GM18507 (cell line): ENCODE data around the gene TBX18.

ENCODE experiments used
- DNase-seq: peaks from one replicate; pipeline ENCODE4 v3.0.0; 2011; ENCODE audit warnings: low read depth; ENCODE audit not compliant: insufficient read length; ENCODE audit errors: extremely low spot score
- FAIRE-seq: peaks from 2 replicates; lab custom pipeline; 2011; peaks lifted over from hg19 to GRCh38; lab: Jason Lieb, UNC

The TBX18 gene

GRCh38 chr6:84764332-84765049, at the start of gene TBX18:
Gene TBX18 (minus strand): TSS chr6:84764598. CDS start chr6:84764181, 417 bp downstream.
- FAIRE-seq (no peak), DNase-seq (no peak)

DNA sequence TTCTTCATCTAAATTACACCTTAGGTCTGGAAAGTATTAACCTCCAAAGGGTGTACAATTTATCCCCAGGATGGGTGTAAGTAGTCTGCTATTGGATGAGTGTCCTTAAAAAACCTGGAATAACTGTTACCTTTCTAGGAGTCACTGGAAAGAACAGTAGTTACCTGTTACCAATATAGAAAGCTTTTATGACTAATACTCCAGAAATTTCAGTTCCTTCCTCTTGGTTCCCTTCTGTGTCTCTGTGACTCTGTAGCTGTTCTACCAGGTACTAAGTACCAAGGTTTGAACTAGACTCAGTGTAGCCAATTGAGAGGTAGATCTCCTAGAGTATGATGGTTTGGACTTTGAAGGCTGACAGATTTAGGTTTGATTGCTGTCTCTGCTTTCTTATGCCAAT, 47.0 kb upstream of the TBX18 start:
- FAIRE-seq (no peak), DNase-seq (no peak)

- FAIRE-seq (no peak), DNase-seq (no peak)
These were observed 45.1 kb upstream of the TBX18 start for GRCh38 chr6:84809455-84809854.

DNA sequence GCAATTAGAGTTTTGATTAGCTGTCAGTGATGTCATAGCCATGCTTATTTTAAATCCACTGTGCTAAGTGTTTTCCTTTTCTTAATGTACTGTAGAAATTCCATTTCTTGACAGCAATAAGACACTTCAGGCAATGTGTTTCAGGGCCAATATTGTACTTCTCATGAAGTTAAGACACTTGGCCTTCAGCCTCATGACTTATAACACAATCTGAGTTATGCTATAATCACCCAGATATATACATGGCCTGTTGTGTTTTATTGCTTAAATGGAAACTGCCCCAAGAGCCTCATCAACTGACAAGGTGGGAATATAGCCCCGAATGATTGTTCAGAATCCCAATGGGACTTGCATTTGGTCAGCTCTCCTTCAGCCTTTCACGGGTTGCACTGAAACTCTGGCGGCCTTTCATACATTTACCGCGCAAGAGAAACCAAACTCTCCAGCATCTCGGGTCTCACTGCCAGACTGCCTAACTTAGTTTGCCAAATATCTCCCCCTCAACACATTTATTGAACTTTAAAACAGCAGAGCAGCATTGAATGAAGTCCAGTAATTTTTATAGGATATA, 44.2 kb upstream of the TBX18 start:
- FAIRE-seq, result no peak

DNA sequence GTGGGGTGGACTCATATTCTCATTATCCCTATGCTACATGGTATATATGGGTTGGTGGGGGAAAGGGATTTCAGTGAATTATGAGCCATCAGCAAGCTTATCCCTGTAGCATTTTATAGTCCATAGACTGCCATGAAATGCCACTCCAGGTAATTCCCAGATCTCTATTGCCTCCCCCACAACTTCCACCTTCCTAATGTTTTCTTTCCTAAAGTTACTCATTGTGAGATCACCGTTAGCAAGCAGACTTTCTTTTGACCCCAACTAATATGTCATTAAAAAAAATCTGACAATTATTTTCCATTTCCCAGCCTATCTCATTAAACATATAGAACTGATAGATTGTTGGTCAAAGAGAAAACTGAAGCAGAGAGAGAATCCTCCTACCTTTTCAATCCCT, 40.7 kb upstream of the TBX18 start:
- no peak for DNase-seq
- FAIRE-seq, result no peak

More for the DNA sequence above, 44.2 kb upstream of the TBX18 start:
- no peak for DNase-seq

DNA sequence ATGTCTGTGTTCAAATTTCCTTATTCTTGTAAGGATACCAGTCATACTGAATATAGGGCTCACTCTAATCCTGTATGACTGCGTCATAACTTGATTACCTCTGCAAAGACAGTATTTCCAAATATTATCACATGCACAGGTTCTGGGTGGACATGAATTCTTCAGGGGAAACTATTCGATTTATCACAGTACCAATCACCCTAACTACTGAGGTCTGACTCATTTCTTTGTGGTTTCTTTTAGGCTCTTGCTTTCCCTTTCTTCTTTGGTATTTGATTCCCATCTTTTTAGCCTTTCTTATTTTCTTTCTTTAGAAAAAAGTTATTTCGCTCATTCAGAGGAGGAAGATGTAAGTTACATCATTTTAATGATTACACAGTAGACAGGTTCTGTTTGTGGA, 40.3 kb upstream of the TBX18 start:
- FAIRE-seq, result no peak
- no peak for DNase-seq

DNA sequence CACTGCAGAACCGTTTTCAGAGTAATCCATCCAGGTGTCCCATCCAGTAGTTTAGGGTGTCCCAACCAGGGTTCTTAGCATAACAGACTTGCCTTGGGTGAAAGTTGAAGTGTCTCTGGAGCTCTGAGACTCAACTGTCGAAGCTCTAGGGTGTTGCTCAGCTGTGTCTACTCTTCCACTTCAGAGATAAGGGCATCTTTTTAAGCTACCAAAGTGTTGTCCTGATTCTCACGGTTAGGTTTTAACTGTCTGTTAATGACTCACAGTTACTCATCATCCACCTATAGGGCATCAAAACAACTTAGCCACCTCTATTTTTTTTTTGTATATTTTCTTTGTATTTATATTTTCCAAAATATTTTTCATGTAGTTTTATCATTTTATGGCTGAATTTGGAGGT, 36.9 kb upstream of the TBX18 start:
- FAIRE-seq (no peak), DNase-seq (no peak)

DNA sequence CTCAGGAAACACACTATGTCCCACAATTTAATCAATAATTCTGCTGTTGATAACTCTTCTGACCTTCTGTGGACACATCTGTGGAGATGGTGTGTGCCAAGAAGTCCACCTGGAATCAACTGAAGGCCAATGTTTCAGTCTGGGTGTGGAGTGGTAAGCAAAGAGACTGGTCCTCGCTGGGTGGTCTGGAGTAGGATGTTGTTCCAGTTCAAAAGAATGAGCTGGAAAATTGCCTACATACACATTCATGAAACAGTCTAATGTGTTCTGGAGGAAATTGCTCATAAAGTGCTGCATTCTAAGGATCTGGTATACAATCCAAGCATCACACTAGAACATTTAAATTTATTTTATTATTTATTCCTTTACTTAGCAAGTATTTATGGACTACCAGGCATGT, 33.9 kb upstream of the TBX18 start:
- FAIRE-seq, result no peak
- no peak for DNase-seq

GRCh38 chr6:84796343-84796742, 31.9 kb upstream of the TBX18 start:
- FAIRE-seq (no peak), DNase-seq (no peak)

DNA sequence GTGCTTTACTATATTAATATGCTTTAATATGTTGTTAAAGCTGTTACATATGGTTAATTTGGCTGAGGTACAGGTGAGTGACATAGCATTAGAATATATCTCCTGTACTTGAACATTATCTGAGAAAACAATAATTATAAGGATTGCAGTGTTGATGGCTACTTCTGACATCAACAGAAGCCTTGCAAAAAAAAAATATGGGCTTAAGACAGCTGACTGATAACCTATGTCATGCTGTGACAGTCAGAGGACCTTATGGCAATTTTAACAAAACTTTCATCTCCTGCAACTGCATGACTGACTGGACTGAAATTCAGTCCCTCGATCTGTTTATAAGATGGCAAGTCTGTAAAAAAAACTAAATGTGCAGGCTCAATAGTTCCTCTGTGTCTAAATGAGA, 27.5 kb upstream of the TBX18 start:
- no peak for DNase-seq

GRCh38 chr6:84791233-84791632, 26.8 kb upstream of the TBX18 start:
- no peak for DNase-seq
- no peak for FAIRE-seq

More for the DNA sequence above, 27.5 kb upstream of the TBX18 start:
- no peak for FAIRE-seq

DNA sequence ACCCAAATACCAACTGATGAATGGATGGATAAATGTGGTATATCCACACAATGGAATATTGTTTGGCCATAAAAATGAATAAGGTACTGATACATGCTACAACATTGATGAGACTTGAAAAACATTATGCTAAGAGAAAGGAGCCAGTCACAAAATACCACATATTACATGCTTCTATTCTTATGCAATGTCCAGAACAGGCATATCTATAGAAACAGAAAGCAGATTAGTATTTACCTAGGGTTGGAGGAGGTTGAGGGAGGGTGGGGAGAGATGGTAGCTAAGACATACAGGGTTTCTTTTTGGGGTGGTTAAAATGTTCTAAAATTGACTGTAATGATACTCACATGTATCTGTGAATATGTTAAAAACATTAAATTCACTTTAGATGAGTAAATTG, 24.8 kb upstream of the TBX18 start:
- FAIRE-seq (no peak), DNase-seq (no peak)

GRCh38 chr6:84788689-84789088, 24.3 kb upstream of the TBX18 start:
- FAIRE-seq (no peak), DNase-seq (no peak)

DNA sequence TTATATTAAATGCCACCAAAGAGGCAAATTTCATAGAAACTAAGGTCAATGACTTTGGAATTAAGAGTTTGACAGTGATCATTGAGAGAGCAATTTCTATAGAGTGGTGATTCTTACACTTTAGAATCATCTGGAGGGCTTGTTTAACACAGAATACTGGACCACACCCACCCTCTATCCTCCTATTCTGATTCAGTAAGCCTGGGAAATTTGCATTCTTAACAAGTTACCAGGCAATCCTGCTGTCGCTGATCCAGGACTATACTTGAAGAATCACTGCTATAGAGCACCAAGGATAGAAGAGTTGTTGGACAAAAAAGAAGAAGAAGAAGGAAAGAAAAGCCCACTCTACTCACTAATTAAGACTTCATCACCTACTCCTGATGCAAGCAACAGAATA, 21.3 kb upstream of the TBX18 start:
- no peak for FAIRE-seq
- DNase-seq, result no peak

- DNase-seq, result no peak
- FAIRE-seq, result no peak
These were observed 15.5 kb upstream of the TBX18 start for GRCh38 chr6:84779917-84780316.

DNA sequence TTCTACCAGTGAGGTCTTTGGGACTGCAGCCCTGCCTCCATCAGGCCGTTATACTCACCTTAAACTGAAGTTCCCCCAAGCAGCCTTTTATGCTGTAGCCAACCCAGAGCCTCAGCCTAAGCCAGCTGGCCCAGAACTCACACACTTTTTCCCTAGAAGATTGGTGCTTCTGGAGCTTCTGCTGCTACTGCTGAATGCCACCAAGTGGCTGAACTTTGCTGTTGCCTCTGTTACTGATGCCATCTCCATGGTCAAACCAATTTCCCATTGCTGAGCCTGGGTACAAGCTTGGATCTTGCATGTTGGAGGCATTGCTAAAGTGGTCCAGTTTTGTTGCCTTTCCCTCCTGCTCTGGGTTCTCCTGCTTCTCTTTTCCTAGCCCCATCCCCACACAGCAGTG, 15.0 kb upstream of the TBX18 start:
- DNase-seq (no peak), FAIRE-seq (no peak)

DNA sequence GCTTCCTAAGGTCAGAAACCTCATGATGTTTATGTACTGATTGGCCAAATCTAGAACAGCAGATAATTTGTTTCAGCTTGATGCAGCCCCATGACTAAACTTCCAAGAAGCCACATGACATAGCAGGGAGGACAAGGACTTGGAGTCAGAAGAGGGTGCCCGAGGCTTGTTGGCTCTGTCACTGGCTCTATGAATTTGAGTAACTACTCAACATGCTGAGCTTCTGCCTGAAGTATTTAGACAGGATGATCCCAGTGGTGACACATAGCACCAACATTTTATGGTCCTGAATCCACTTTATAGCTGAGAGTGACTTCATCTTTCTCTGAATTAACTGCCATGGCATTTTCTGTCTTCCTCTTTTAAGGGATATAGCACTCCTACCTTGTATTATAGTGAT, 13.5 kb upstream of the TBX18 start:
- no peak for DNase-seq
- FAIRE-seq, result no peak

DNA sequence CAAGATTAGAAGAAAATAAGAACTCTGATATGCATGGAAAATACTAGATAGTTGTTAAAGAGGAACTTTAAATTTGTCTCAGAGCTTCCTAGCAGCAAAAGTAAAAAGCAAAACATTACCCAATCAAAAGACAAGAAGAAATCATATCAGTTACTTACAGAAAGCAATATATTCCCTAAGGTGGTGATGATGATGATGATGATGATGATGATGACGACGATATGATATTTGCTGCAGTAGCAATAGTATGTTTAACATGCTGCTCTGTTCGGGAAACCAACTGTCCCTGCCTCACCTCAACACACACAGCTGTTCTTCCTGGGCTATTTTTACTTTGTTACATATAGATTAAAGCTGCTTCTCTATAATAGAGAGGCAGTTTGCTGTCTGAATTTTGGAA, 12.0 kb upstream of the TBX18 start:
- FAIRE-seq, result no peak
- DNase-seq, result no peak

GRCh38 chr6:84775751-84776150, 11.4 kb upstream of the TBX18 start:
- FAIRE-seq, result no peak
- no peak for DNase-seq

GRCh38 chr6:84774985-84775284, 10.5 kb upstream of the TBX18 start:
- no peak for DNase-seq
- FAIRE-seq, result no peak

DNA sequence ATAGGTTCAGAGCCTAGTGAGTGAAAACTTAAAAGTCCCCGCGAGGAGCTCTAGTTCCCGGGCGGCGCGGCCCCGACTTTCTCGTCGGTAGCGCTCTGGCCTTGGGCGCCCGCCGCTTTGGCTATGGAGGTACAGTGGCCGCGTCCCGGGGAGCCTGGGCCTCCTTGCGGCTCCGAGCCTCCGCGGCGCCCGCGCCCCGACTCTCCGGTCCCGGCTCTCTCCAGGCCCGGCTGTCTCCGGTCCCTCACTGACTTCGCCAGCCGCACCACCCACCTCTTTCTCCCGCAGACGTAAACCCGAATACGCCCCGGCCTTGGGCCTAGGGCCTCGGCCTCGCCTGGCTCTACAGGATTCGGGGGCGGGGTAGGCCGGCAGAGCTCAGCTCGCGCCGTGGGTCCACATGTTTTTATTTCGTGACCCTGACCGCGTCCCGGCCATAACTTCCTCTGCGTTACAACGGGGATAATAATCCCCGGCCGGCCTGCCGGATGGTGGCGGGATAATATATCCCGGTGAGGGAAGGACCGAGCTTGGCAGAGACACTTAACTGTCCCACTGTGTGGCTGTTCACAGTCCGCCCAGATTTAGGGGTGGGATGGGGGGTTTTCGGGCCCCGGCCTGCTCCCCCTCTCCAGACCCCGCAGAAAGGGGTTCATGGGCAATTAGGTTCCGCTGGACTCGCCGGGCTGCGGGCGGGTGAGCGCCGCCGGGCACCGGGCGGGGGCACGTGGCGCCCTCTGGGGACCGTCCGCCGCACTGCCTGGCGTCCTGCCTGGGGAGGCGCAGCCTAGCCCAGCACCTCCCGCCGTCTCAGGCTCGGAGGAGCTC, 10.0 kb upstream of the TBX18 start:
- DNase-seq, result no peak
- no peak for FAIRE-seq
